ENCODE data around the gene MYT1. TPM values are rescaled to one million over a fixed set of nuclear protein-coding genes. Genes with fewer than 3 reads are reported as not detected.

Gene MYT1
- total RNA-seq, 1 donor from 2014 or later = 0.12 TPM

GRCh38 chr20:64238851-64239387 lies 74.7 kb downstream of the MYT1 start:
- intact Hi-C loops (cut with DNase I) = no loop called here
- H3K9me3 ChIP-seq = no peaks in the 10 kb centered on the region
- DNase-seq = peak; percentile 40
- H3K4me1 ChIP-seq = no peaks in the 10 kb centered on the region
- H3K36me3 ChIP-seq = no peaks in the 10 kb centered on the region
- no peak overlapping the region for H3K27ac ChIP-seq
- ATAC-seq = no peak
- no peak overlapping the region for H3K4me3 ChIP-seq
- no peaks in the 10 kb centered on the region for H3K27me3 ChIP-seq
- TF ChIP-seq CTCF (IDR thresholded peaks at IDR 0.05) = no peak

DNA sequence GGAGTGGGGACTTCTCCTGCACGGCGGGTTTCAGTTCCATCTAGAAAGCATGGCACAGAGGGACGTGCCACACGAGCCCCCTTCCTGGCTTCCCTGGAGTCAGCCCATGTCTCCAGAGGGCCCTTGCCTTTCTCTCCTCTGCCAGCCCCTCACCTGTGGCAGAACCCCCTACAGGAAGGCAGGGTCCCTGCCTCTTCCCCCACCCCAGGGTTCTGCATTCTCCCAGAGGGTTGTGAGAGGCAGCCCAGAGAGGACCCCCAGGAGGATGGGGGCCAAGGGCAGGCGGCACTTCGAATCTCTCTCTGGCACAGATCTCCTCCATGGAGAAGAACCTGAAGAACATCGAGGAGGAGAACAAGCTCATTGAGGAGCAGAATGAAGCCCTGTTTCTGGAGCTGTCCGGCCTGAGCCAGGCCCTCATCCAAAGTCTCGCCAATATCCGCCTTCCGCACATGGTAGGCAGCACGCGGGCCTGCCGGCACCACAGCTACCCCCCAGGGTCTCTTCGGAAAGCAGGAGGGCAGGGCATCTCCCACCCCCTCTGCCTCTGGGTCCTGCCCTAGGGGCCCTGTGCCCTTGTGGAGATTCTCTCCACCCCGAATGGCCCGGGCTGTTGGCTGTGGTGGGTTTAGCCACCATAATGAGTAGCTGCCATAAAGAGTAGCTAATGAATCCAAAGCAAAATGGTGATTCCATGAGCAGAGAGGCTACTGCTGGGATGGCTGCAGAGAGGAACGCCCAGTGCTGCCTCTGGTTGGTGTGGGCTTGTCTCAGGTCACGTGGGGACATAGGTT lies 75.4 kb downstream of the MYT1 start:
- Histone ChIP-seq H3K9me3 (no peaks in the 10 kb centered on the region), H3K4me3 (no peak overlapping the region), H3K4me1 (no peaks in the 10 kb centered on the region), H3K27ac (no peak overlapping the region), H3K36me3 (no peaks in the 10 kb centered on the region), H3K27me3 (no peaks in the 10 kb centered on the region)
- no peak for ATAC-seq
- peak; percentile 40 for DNase-seq
- intact Hi-C loops (cut with DNase I) = no loop called here
- TF ChIP-seq CTCF (IDR thresholded peaks at IDR 0.05) = no peak

- no peak for ATAC-seq
- Histone ChIP-seq H3K36me3 (no peaks in the 10 kb centered on the region), H3K9me3 (no peaks in the 10 kb centered on the region), H3K4me1 (no peaks in the 10 kb centered on the region), H3K27ac (no peak overlapping the region), H3K4me3 (no peak overlapping the region), H3K27me3 (peaks cover 3% of the 10 kb centered on the region)
- no peak for TF ChIP-seq CTCF (IDR thresholded peaks at IDR 0.05)
- intact Hi-C loops (cut with DNase I) = no loop called here
- peak; percentile 58 for DNase-seq
These were observed 76.2 kb downstream of the MYT1 start for GRCh38 chr20:64240243-64241015.

- Histone ChIP-seq H3K4me3 (no peak overlapping the region), H3K27me3 (peaks cover 9% of the 10 kb centered on the region), H3K27ac (no peak overlapping the region), H3K9me3 (no peaks in the 10 kb centered on the region), H3K36me3 (no peaks in the 10 kb centered on the region), H3K4me1 (no peaks in the 10 kb centered on the region)
- no peak for TF ChIP-seq CTCF (IDR thresholded peaks at IDR 0.05)
- DNase-seq (no peak), ATAC-seq (no peak)
- intact Hi-C loops (cut with DNase I) = no loop called here
These were observed 76.8 kb downstream of the MYT1 start for GRCh38 chr20:64241061-64241460.

- DNase-seq = peak; percentile 54
- Histone ChIP-seq H3K4me3 (no peak overlapping the region), H3K36me3 (no peaks in the 10 kb centered on the region), H3K27me3 (peaks cover 16% of the 10 kb centered on the region), H3K9me3 (no peaks in the 10 kb centered on the region), H3K4me1 (no peaks in the 10 kb centered on the region), H3K27ac (no peak overlapping the region)
- no peak for ATAC-seq
- intact Hi-C loops (cut with DNase I) = no loop called here
- no peak for TF ChIP-seq CTCF (IDR thresholded peaks at IDR 0.05)
These were observed 77.9 kb downstream of the MYT1 start for GRCh38 chr20:64242003-64242796.
